Measurements from ENCODE around the gene HBS1L. TPM values are rescaled to one million over a fixed set of nuclear protein-coding genes. Genes with fewer than 3 reads are reported as not detected.

Gene HBS1L
- polyA plus RNA-seq, 4 donors: 64.1 to 80.5 (median 72.8) TPM

DNA sequence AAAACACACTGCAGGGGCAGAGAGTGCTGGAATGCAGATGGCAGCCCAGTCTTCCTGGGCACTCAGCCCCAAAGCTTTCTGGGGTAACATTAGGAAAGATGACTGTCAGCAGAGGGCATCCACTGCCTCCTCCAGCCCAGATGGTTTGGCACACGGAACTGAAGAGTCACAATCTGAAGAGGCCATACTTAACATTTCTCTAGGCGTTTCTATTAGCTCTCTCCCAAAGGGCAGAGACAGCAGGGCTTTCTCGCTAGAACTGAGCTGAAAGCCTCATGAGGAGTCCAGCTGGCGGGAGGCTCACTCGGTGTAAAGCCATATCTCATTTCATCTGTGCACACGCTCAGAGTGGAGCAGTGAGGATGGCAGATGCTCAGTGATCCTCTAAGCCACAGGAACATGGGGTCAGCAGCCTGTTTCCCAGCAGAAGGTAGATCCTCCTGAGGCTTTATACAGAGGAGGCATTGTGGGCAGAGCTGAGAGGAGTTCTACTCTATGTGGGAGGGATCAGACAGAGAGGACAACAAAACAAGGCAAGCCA, 132.8 kb downstream of the HBS1L start:
- no peak for DNase-seq (ENCODE audit: low read depth in 4 of 4, low spot score in 3 of 4)

DNA sequence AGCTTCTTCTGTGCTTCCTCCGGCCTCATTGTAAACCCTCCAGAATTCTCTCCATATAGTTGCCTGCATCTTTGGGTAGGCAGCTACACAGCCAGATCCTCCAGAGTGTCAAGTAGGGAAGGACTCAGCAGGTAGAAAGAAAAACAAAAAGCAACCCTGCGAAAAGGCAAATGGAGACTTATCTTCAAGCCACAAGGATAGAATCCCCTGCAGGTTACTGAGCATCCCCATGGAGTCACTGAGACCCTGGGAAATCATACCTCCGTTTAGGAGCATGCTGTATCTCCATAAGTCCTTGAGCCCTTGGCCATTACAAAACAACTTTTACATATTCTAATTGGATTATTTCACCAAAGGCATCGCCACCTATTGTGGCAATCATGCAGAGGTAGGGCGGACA, 133.3 kb downstream of the HBS1L start:
- DNase-seq (ENCODE audit: low read depth in 4 of 4, low spot score in 3 of 4): no peak

DNA sequence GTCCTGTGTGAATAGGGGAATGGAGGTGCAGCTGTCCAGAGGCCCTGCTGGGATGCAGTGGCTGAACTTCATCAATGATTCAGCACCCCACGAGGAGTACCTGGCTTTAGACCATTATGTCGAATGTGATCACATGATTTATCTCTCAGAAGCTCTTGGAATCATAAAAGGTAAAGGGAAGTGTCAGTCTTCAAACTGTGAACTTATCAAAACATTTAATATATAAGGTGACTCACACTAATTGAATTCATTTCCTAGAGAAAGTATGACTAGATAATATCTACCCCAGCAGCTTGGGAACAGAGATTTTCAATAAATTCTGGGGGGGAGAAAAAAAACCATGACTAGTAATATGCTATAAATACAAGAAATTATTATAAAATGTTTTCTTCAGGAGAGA, 134.2 kb downstream of the HBS1L start:
- DNase-seq (ENCODE audit: low read depth in 4 of 4, low spot score in 3 of 4): no peak

DNA sequence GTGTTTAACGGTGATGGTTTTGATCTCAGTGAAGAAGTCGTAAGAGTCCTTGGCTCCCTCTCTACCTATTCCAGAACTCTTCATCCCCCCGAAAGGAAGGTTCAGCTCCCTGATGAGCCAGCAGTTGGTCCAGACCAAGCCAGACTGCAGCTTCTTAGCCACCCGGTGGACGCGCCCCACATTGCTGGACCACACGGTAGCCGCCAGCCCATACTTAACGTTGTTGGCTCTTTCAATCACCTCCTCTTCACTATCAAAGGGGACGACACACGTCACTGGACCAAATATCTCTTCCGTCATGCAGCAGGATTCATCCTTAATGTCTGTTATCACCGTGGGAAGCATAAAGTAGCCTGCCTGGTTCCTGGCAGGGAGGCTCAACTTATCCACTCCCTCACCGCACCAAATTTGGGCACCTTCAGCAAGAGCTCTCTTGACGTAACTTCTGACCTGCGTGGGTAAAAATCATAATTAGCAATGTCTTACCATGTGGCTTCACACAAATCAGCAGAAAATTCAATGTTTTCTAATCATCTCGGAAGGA, 136.1 kb downstream of the HBS1L start:
- DNase-seq (ENCODE audit: low read depth in 4 of 4, low spot score in 3 of 4): no peak

DNA sequence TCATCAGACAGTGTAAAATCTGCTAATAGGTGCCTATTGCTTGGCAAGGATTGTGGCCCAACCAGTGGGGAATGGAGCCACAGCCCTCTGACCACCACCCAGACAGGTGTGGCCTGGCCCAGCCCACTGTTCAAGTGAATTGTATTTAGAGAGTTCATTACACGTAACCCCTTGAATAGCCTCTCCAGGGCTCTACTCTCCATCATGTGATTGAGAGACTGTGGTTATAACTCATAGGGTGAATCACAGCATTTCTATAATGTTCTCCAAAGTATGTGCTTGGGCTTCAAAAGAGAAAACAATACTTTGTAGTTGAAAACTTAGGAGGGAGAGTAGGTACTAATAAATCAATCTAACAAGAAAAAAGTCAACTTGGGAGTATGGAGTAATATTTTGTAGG, 143.1 kb downstream of the HBS1L start:
- no peak for DNase-seq (ENCODE audit: low read depth in 4 of 4, low spot score in 3 of 4)

DNA sequence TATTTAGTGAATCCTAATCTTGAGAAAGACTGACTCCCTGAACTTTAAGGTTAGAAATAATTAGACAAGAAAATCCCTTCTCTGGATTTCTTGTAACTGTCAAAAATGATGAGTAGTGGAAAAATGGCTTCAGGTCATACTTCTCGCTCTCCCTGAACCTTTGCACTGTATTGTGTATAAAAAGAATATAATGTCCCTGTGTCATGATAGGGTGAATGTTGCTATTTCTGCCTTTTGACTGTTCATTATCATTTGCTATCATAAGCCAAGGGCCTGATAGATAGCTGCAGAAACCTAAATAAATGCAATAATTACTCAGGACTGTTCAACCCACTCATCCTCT, 144.1 kb downstream of the HBS1L start:
- DNase-seq (ENCODE audit: low read depth in 4 of 4, low spot score in 3 of 4): no peak

Other genes starting within 250 kb of the HBS1L start
- 10 to 100 TPM; 21.7 to 35.1 (median 28.1) TPM for gene ALDH8A1, start 104.7 kb downstream of the HBS1L start, polyA plus RNA-seq (ENCODE audit: insufficient read length in 4 of 4)
- gene MYB, start 126.5 kb upstream of the HBS1L start, polyA plus RNA-seq (ENCODE audit: insufficient read length in 4 of 4): 1 to 10 TPM; 3.7 to 5.1 (median 4.5) TPM

All from right renal pelvis (tissue), 4 donors.